ENCODE data around the gene BAIAP2L1. TPM values are rescaled to one million over a fixed set of nuclear protein-coding genes. Genes with fewer than 3 reads are reported as not detected.

BAIAP2L1 gene
- total RNA-seq, 3 donors from 2014 or later (not counting 1 experiment from before 2014, with no cell fraction given): not detected

DNA sequence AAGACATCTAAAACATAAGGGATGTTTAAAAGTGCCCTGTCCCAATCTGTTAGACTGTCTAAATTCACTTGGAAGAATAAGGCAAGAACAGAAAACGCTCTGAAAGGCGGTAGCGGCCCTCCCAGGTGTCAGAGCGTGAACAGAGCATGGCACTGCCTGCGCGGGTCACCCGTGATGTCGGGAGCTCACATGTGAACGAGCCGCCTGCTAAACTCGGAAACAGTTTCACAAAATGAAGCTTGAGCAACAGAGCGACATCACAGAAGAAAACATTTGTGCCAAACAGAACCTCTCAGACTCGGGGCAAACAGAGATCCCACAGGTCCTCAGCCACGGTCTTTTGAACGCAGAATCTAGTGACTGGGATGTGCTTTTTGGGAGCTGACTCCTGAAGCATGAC is 106.6 kb downstream of the BAIAP2L1 start:
- Mint-ChIP-seq H3K4me3 (no peak overlapping the region), H3K4me1 (no peaks in the 10 kb centered on the region), H3K27ac (no peak overlapping the region), H3K27me3 (ENCODE audit: low read depth in 2 of 2) (no peaks in the 10 kb centered on the region), H3K36me3 (no peaks in the 10 kb centered on the region), H3K9me3 (no peaks in the 10 kb centered on the region)
- ATAC-seq (no peak), DNase-seq (no peak)
- TF ChIP-seq, protein P1, sequence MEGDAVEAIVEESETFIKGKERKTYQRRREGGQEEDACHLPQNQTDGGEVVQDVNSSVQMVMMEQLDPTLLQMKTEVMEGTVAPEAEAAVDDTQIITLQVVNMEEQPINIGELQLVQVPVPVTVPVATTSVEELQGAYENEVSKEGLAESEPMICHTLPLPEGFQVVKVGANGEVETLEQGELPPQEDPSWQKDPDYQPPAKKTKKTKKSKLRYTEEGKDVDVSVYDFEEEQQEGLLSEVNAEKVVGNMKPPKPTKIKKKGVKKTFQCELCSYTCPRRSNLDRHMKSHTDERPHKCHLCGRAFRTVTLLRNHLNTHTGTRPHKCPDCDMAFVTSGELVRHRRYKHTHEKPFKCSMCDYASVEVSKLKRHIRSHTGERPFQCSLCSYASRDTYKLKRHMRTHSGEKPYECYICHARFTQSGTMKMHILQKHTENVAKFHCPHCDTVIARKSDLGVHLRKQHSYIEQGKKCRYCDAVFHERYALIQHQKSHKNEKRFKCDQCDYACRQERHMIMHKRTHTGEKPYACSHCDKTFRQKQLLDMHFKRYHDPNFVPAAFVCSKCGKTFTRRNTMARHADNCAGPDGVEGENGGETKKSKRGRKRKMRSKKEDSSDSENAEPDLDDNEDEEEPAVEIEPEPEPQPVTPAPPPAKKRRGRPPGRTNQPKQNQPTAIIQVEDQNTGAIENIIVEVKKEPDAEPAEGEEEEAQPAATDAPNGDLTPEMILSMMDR (IDR thresholded peaks at IDR 0.05): no peak
- no peak overlapping the region for H3K27ac ChIP-seq (ENCODE audit: low read length)
- no peaks in the 10 kb centered on the region for H3K9me3 ChIP-seq (ENCODE audit: control insufficient read depth, insufficient read depth, low read length)
- H3K4me3 ChIP-seq (ENCODE audit: low read length): no peak overlapping the region
- 92% methylated on average over 15 of the region's 15 CpGs for WGBS (ENCODE audit: insufficient coverage)
- intact Hi-C loops (cut with micrococcal nuclease): no loop called here
- no peaks in the 10 kb centered on the region for H3K4me1 ChIP-seq (ENCODE audit: control insufficient read depth, insufficient read depth, low read length)
- H3K36me3 ChIP-seq (ENCODE audit: control insufficient read depth, insufficient read depth, low read length): peaks cover 5% of the 10 kb centered on the region
- no peaks in the 10 kb centered on the region for H3K27me3 ChIP-seq (ENCODE audit: control insufficient read depth, insufficient read depth, low read length)

DNA sequence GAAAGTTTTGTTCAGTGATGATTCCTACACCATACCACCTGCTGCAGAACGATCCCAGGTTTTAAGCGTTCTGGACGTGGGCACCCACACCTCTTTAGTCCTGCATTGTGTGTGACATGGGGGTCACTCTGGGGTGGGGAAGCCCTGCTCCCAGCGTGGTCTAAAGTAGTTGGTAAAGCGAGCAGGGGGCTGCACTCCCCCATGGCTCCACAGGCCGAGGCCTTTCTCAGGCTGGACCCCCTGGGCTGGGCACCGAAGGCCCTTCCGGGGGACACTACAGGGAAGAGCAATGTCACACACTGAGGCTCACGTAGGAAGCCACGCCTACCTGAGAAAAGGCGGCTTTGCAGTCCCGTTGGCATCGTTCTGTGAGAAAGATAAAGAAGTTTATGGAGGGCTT is 107.1 kb downstream of the BAIAP2L1 start:
- TF ChIP-seq, protein P1 (IDR thresholded peaks at IDR 0.05): no peak
- ATAC-seq: no peak
- 95% methylated on average over 13 of the region's 13 CpGs for WGBS (ENCODE audit: insufficient coverage)
- Histone ChIP-seq H3K9me3 (ENCODE audit: control insufficient read depth, insufficient read depth, low read length) (no peaks in the 10 kb centered on the region), H3K27me3 (ENCODE audit: control insufficient read depth, insufficient read depth, low read length) (no peaks in the 10 kb centered on the region), H3K27ac (ENCODE audit: low read length) (no peak overlapping the region), H3K4me1 (ENCODE audit: control insufficient read depth, insufficient read depth, low read length) (no peaks in the 10 kb centered on the region), H3K4me3 (ENCODE audit: low read length) (no peak overlapping the region), H3K36me3 (ENCODE audit: control insufficient read depth, insufficient read depth, low read length) (peaks cover 5% of the 10 kb centered on the region)
- no peaks in the 10 kb centered on the region for H3K9me3 Mint-ChIP-seq
- H3K36me3 Mint-ChIP-seq: no peaks in the 10 kb centered on the region
- no peak for DNase-seq
- intact Hi-C loops (cut with micrococcal nuclease): no loop called here
- no peak overlapping the region for H3K27ac Mint-ChIP-seq
- no peaks in the 10 kb centered on the region for H3K4me1 Mint-ChIP-seq
- no peaks in the 10 kb centered on the region for H3K27me3 Mint-ChIP-seq (ENCODE audit: low read depth in 2 of 2)
- H3K4me3 Mint-ChIP-seq: no peak overlapping the region

DNA sequence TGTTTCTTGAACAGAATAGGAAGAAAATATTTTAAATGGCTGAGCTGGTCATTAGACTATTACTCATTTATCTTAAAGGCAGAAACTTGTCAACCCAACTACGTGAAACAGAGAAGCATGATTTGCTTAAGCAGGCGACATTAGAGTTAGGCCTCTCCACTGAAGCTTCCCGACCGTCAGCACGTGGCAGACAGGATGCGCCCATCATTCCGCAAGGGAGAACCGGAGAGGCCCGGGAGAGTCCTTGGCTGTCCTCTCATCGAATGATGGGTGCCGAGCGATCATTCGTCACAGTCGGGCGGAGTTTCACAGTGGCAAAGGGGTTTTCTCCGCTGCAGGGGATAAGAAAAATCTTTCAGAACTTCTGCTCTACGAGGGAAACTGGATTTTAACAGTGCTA is 107.6 kb downstream of the BAIAP2L1 start:
- no peak for DNase-seq
- Histone ChIP-seq H3K27me3 (ENCODE audit: control insufficient read depth, insufficient read depth, low read length) (no peaks in the 10 kb centered on the region), H3K4me1 (ENCODE audit: control insufficient read depth, insufficient read depth, low read length) (no peaks in the 10 kb centered on the region), H3K36me3 (ENCODE audit: control insufficient read depth, insufficient read depth, low read length) (peaks cover 5% of the 10 kb centered on the region), H3K27ac (ENCODE audit: low read length) (no peak overlapping the region), H3K9me3 (ENCODE audit: control insufficient read depth, insufficient read depth, low read length) (no peaks in the 10 kb centered on the region), H3K4me3 (ENCODE audit: low read length) (no peak overlapping the region)
- TF ChIP-seq, protein P1 (IDR thresholded peaks at IDR 0.05): no peak
- H3K27ac Mint-ChIP-seq: no peak overlapping the region
- intact Hi-C loops (cut with micrococcal nuclease): no loop called here
- H3K4me1 Mint-ChIP-seq: no peaks in the 10 kb centered on the region
- no peaks in the 10 kb centered on the region for H3K27me3 Mint-ChIP-seq (ENCODE audit: low read depth in 2 of 2)
- 94% methylated on average over 17 of the region's 17 CpGs for WGBS (ENCODE audit: insufficient coverage)
- ATAC-seq: no peak
- H3K9me3 Mint-ChIP-seq: no peaks in the 10 kb centered on the region
- no peak overlapping the region for H3K4me3 Mint-ChIP-seq
- H3K36me3 Mint-ChIP-seq: no peaks in the 10 kb centered on the region

DNA sequence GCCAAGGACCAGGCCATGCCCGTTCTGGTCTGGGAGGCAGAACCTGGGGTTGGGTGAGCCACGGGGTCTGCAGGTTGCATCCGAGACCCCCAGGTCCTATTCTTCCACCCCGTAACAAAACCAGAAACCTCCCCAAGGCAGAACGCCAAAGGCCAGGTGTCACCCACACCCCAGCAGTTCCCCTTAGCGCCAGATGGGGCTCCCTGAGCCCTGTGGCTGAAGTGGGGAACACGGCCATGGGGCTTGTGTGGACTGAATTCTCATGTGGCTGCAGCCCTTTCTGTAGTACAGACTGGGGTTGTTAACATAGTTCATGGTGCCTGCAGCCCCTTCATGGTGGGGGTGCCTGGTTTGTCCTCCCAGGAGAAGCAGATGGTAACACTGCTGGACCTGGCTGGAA is 109.2 kb downstream of the BAIAP2L1 start:
- H3K27ac ChIP-seq (ENCODE audit: low read length): no peak overlapping the region
- no peak overlapping the region for H3K27ac Mint-ChIP-seq
- H3K4me3 Mint-ChIP-seq: no peak overlapping the region
- DNase-seq (no peak), ATAC-seq (peak in 1 of 3 donors; percentile 24)
- H3K4me1 Mint-ChIP-seq: no peaks in the 10 kb centered on the region
- H3K27me3 ChIP-seq (ENCODE audit: control insufficient read depth, insufficient read depth, low read length): no peaks in the 10 kb centered on the region
- no peaks in the 10 kb centered on the region for H3K36me3 Mint-ChIP-seq
- TF ChIP-seq, protein P1 (IDR thresholded peaks at IDR 0.05): no peak
- 91% methylated on average over 7 of the region's 7 CpGs for WGBS (ENCODE audit: insufficient coverage)
- H3K4me1 ChIP-seq (ENCODE audit: control insufficient read depth, insufficient read depth, low read length): peaks cover 13% of the 10 kb centered on the region
- no peaks in the 10 kb centered on the region for H3K9me3 ChIP-seq (ENCODE audit: control insufficient read depth, insufficient read depth, low read length)
- H3K27me3 Mint-ChIP-seq (ENCODE audit: low read depth in 2 of 2): no peaks in the 10 kb centered on the region
- peaks cover 5% of the 10 kb centered on the region for H3K36me3 ChIP-seq (ENCODE audit: control insufficient read depth, insufficient read depth, low read length)
- H3K4me3 ChIP-seq (ENCODE audit: low read length): no peak overlapping the region
- intact Hi-C loops (cut with micrococcal nuclease): no loop called here
- no peaks in the 10 kb centered on the region for H3K9me3 Mint-ChIP-seq
